ENCODE data around the gene SLC23A2.

Gene SLC23A2

DNA sequence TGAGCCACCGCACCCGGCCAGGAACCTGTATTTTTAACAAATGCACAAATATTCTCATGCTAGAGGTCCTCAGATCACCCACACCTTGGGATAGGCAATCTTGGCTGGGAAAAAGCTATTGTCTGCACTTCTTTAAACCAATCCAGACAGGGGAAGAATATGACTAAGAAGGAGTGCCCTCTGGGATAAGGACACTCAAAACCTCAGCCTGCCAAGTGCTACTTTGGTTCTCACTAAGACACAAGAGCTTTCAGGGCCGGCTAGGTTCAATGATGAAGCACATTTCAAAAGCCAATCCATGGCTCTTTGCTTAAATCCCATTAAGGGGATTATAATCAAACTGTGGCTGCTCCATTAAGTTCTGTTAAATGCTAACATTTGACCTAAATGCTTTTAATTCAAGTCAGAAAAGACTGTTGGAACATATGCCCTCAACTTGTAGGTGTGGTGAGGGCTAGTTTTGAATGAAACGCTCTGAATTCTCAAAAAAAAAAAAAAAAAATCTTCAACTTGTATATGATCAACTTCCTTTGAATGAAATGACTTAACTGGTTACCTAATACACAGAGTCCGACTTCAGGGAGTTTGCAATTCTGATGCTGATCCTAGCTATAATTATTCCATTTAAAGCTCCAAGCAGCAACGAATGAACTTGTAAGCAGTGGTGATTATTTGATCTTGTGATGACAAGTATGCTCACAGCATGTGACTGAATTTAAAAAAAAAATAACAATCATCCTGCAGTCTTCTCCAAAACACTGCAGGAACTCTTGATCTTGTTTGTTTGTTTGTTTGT is 56.6 kb downstream of the SLC23A2 start:
- H3K4me3 ChIP-seq (ENCODE audit: low read depth, low read length) = no peak overlapping the region
- TF ChIP-seq, protein P1, sequence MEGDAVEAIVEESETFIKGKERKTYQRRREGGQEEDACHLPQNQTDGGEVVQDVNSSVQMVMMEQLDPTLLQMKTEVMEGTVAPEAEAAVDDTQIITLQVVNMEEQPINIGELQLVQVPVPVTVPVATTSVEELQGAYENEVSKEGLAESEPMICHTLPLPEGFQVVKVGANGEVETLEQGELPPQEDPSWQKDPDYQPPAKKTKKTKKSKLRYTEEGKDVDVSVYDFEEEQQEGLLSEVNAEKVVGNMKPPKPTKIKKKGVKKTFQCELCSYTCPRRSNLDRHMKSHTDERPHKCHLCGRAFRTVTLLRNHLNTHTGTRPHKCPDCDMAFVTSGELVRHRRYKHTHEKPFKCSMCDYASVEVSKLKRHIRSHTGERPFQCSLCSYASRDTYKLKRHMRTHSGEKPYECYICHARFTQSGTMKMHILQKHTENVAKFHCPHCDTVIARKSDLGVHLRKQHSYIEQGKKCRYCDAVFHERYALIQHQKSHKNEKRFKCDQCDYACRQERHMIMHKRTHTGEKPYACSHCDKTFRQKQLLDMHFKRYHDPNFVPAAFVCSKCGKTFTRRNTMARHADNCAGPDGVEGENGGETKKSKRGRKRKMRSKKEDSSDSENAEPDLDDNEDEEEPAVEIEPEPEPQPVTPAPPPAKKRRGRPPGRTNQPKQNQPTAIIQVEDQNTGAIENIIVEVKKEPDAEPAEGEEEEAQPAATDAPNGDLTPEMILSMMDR (IDR thresholded peaks at IDR 0.05; ENCODE audit: borderline replicate concordance, insufficient read depth, low read depth, low read length) = no peak

DNA sequence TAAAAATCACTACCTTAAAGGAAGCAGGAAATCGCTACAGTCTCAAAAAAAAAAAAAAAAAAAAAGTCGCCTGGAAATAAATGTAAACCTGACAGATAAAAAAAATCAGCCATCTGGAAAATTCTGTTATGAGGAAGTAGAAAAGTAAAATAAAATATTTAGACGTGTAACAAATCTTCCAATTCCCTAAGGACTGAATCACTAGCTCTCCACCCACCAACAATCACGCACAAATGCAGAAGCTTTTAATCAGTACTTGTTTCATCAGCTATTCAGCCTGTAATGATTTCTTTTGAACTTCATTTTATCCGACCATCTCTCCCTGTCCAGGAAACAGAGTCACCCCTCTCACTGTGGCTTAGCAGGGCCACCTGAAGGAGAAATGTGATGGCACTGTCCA is 59.0 kb downstream of the SLC23A2 start:
- TF ChIP-seq, protein P1 (IDR thresholded peaks at IDR 0.05; ENCODE audit: borderline replicate concordance, insufficient read depth, low read depth, low read length) = no peak
- H3K4me3 ChIP-seq (ENCODE audit: low read depth, low read length) = no peak overlapping the region

DNA sequence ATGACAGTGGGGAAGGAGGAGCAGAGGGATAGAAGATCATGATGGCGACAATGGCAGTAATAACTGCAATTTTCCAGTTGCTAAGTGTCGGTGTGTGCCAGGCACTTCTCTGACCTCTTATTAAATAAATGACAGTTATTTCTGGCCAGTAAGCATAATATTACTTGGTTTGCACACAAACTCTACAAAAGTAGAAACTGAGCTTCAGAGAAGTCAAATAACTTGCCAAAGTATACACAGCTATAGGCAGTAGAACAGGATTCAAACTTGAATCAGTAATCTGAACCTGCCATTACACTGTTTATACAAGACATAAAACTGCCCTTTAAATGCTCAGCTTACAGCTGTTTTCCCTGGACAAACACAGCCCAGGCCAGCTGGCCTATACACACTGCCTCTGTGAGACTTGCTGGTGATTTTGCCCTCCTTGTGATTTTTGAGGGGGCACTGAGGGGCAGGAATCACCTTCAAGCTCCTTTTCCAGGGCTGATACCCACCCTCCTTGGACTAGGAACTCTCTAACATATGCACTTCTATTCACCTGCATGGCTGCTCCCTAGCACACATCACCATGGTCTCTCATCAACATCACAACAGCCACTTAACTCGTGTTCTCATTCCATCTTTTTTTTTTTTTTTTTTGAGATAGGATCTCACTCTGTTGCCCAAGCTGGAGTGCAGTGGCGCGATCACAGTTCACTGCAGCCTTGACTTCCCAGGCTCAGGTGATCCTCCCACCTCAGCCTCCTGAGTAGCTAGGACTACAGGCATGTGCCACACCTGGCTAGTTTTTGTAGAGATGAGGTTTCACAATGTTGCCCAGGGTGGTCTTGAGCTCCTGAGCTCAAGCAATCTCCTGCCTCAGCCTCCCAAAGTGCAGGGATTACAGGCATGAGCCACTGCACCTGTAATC is 63.6 kb downstream of the SLC23A2 start:
- H3K4me3 ChIP-seq (ENCODE audit: low read depth, low read length) = no peak overlapping the region
- TF ChIP-seq, protein P1 (IDR thresholded peaks at IDR 0.05; ENCODE audit: borderline replicate concordance, insufficient read depth, low read depth, low read length) = no peak

DNA sequence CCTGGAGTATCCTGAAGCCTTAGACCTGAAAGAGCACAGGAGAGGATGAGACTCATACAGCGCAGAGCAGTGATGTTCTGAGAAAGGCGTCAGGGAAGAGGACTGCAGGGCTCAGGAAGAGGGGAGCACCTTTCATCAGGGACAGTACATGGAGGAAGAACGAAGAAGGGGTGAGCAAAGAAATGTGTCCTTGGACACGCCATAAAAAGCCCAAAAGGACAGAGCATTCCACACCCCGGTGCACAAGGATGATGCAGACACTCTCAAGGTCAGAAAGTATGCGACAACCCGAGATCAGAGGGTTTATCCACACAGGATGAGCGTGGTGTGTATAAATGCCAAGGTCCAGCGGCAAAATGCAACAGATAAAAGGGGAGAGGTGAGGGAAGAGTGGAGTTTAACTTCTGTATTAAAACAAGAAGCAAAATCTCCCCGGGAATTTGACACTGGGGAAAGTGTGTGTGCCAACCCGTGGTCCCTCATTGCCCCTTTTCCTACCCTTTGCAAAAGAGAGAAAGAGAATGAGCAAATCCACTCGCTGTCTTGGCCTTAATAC is 64.4 kb downstream of the SLC23A2 start:
- TF ChIP-seq, protein P1 (IDR thresholded peaks at IDR 0.05; ENCODE audit: borderline replicate concordance, insufficient read depth, low read depth, low read length) = no peak
- H3K4me3 ChIP-seq (ENCODE audit: low read depth, low read length) = no peak overlapping the region

DNA sequence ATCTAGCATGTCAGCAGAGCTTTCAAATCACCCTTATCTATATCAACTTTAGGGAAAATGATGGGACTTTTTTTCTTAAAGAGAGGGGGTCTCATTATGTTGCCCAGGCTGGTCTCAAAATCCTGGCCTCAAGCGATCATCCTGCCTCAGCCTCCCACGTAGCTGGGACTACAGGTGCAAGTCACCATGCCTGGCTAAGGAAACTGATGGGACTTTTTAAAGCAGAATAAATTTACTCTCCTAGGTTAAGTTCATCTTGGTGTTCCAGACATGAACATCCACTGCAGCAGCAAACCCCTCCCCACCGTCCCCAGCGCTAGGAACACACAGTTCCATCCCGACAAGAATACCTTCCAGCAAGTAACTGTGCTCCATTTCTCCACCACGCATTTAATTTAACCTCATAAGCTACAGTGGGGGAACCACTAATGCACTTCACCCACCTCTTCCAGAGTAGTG is 64.9 kb downstream of the SLC23A2 start:
- TF ChIP-seq, protein P1 (IDR thresholded peaks at IDR 0.05; ENCODE audit: borderline replicate concordance, insufficient read depth, low read depth, low read length) = no peak
- H3K4me3 ChIP-seq (ENCODE audit: low read depth, low read length) = no peak overlapping the region

DNA sequence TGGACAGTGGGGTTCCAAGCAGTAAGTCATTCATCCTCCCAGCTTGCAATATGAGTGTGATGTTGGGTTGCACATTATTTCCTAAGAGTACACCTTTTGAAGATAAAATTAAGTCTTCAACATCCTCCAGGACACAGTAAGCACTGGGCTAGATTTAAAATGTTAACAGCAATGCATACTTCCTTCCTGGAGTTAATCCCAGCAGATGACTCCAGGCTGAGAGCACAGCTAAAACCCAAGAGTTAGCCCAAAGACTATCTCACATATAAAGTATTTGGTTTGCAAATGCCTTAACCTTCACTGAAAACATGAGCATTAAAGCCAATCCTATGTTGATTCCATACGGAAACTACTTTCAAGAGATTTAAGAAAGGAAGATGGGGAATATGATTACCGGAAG is 69.2 kb downstream of the SLC23A2 start:
- no peak overlapping the region for H3K4me3 ChIP-seq (ENCODE audit: low read depth, low read length)
- TF ChIP-seq, protein P1 (IDR thresholded peaks at IDR 0.05; ENCODE audit: borderline replicate concordance, insufficient read depth, low read depth, low read length) = no peak
